IMR-90 (cell line): ENCODE results near the gene TIA1.

Experiments
- BHLHE40 ChIP-seq: fragments of 150-350 bp; IDR thresholded peaks from 2 replicates; pipeline ENCODE4 v1.6.1; 2016; ENCODE audit warnings: mild to moderate bottlenecking, low read depth, low read length
- CEBPB ChIP-seq: IDR thresholded peaks from 2 replicates; pipeline ENCODE4 v1.6.1; 2012; ENCODE audit warnings: low read depth, low read length, improper control_type of control experiment
- POLR2A ChIP-seq: IDR thresholded peaks from 2 replicates; pipeline ENCODE4 v1.6.1; 2012; ENCODE audit warnings: mild to moderate bottlenecking, low read depth, low read length
- RAD21 ChIP-seq: IDR thresholded peaks from 2 replicates; pipeline ENCODE4 v1.6.1; 2012; ENCODE audit warnings: low read length, improper control_type of control experiment
- RFX5 ChIP-seq: IDR thresholded peaks from 2 replicates; pipeline ENCODE4 v1.8.0; 2012; ENCODE audit warnings: low read depth, mild to moderate bottlenecking, low read length, moderate library complexity
- TF ChIP-seq, protein P1 (sequence below): conservative IDR thresholded peaks from 2 replicates; pipeline ENCODE4 v1.5.1; 2012; ENCODE audit warnings: mild to moderate bottlenecking, low read depth, low read length, improper control_type of control experiment

GRCh38 chr2:70190418-70191243 is 57.8 kb downstream of the TIA1 start, which contains the start of gene C2orf42:
- TF ChIP-seq, protein P1, sequence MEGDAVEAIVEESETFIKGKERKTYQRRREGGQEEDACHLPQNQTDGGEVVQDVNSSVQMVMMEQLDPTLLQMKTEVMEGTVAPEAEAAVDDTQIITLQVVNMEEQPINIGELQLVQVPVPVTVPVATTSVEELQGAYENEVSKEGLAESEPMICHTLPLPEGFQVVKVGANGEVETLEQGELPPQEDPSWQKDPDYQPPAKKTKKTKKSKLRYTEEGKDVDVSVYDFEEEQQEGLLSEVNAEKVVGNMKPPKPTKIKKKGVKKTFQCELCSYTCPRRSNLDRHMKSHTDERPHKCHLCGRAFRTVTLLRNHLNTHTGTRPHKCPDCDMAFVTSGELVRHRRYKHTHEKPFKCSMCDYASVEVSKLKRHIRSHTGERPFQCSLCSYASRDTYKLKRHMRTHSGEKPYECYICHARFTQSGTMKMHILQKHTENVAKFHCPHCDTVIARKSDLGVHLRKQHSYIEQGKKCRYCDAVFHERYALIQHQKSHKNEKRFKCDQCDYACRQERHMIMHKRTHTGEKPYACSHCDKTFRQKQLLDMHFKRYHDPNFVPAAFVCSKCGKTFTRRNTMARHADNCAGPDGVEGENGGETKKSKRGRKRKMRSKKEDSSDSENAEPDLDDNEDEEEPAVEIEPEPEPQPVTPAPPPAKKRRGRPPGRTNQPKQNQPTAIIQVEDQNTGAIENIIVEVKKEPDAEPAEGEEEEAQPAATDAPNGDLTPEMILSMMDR, result 0 out of 2 replicates have a peak, but pooled peaks have one; percentile 9
- TF ChIP-seq BHLHE40 (no peak), CEBPB (no peak), POLR2A (peak; percentile 96), RAD21 (peak; percentile 24; the same call in 1 of the 2 replicates), RFX5 (no peak)
